Choroid plexus epithelial cell (primary cell): Measurements from ENCODE around the gene QTRT2.

Source experiments
- DNase-seq: peaks from one replicate; pipeline ENCODE4 v3.0.0-alpha.2; 2010; ENCODE audit warnings: low read depth
- H3K4me3 ChIP-seq: 2 replicates; pipeline ENCODE4 v1.5.1; 2011; ENCODE audit warnings: low read depth, mild to moderate bottlenecking, control low read depth, low read length, moderate library complexity
- CTCF ChIP-seq: conservative IDR thresholded peaks from 2 replicates; pipeline ENCODE4 v1.5.1; 2011; ENCODE audit warnings: low read depth, mild to moderate bottlenecking, control low read depth, inconsistent platforms, low read length, moderate library complexity

Gene QTRT2

GRCh38 chr3:114128826-114129225, 72.3 kb downstream of the QTRT2 start:
- no peak for TF ChIP-seq CTCF
- H3K4me3 ChIP-seq, result no peak overlapping the region
- no peak for DNase-seq

GRCh38 chr3:114132500-114132899, 76.0 kb downstream of the QTRT2 start:
- no peak for DNase-seq
- TF ChIP-seq CTCF, result no peak
- H3K4me3 ChIP-seq, result no peak overlapping the region

- no peak for TF ChIP-seq CTCF
- no peak overlapping the region for H3K4me3 ChIP-seq
- no peak for DNase-seq
Observed at GRCh38 chr3:114133947-114134346, 77.4 kb downstream of the QTRT2 start.
